Small intestine (tissue), 7 donors: ENCODE results near the gene SEMA6A. TPM values are rescaled to one million over a fixed set of nuclear protein-coding genes. Genes with fewer than 3 reads are reported as not detected.

Experiments
- DNase-seq, 2 donors: peaks; one replicate each; pipeline versions ENCODE4 v3.0.0 to v3.0.0-alpha.2; 2013
- FAIRE-seq: peaks from 2 replicates; lab custom pipeline; 2012; peaks lifted over from hg19 to GRCh38; lab: Jason Lieb, UNC
- H3K27ac ChIP-seq, 3 donors: one replicate each; pipeline ENCODE4 v1.5.1; 2013; ENCODE audit warnings: low read length in 2 of 3, mild to moderate bottlenecking in 2 of 3, control low read depth in 1 of 3, inconsistent platforms in 1 of 3, low read depth in 1 of 3, moderate library complexity in 1 of 3
- H3K27me3 ChIP-seq, 3 donors: one replicate each; pipeline ENCODE4 v1.6.1; 2013; ENCODE audit warnings: low read length in 3 of 3, inconsistent platforms in 1 of 3; ENCODE audit not compliant: control insufficient read depth in 3 of 3, insufficient read depth in 3 of 3
- H3K36me3 ChIP-seq, 3 donors: one replicate each; pipeline ENCODE4 v1.6.1; 2013; ENCODE audit warnings: low read length in 3 of 3, inconsistent platforms in 1 of 3, low read depth in 1 of 3, mild to moderate bottlenecking in 1 of 3, moderate library complexity in 1 of 3; ENCODE audit not compliant: control insufficient read depth in 3 of 3, insufficient read depth in 2 of 3
- H3K4me1 ChIP-seq, 3 donors: one replicate each; pipeline ENCODE4 v1.6.1; 2013; ENCODE audit warnings: low read length in 2 of 3, inconsistent platforms in 1 of 3, low read depth in 1 of 3, mild to moderate bottlenecking in 1 of 3, moderate library complexity in 1 of 3; ENCODE audit not compliant: control insufficient read depth in 3 of 3, insufficient read depth in 2 of 3
- H3K4me3 ChIP-seq, 3 donors: one replicate each; pipeline ENCODE4 v1.5.1; 2013; ENCODE audit warnings: low read length in 3 of 3, control low read depth in 1 of 3, inconsistent platforms in 1 of 3, low read depth in 1 of 3, mild to moderate bottlenecking in 1 of 3, moderate library complexity in 1 of 3
- H3K9me3 ChIP-seq, 2 donors: one replicate each; pipeline ENCODE4 v1.6.1; 2013; ENCODE audit warnings: low read depth in 1 of 2, low read length in 1 of 2; ENCODE audit not compliant: control insufficient read depth in 2 of 2, insufficient read depth in 1 of 2
- WGBS, 3 donors: extraction: QIAGEN DNeasy Blood & Tissue Kit; methylation state at CpG; one replicate each; pipeline ENCODE4 v1.1.7; 2013; 5-methylcytosine and 5-hydroxymethylcytosine counted together
- polyA plus RNA-seq, 4 donors: library from polyadenylated mRNA; stranded (reverse) in 3 of 4; unstranded in 1 of 4; fragments of 200-250 nt in 3 of 4; fragments of 120-200 nt in 1 of 4; gene quantifications; one replicate each; pipeline versions ENCODE4 v1.2.1 to v1.2.3, GENCODE V29; 2013
- donor health status: healthy with polysubstance abuse.
- donor health status: control.
- donor health status: control.
- donor health status: Bipolar disorder and iron deficiency.
- donor health status: healthy.

The SEMA6A gene
- polyA plus RNA-seq, 4 donors = 12.9 to 68.5 (median 13.4) TPM

DNA sequence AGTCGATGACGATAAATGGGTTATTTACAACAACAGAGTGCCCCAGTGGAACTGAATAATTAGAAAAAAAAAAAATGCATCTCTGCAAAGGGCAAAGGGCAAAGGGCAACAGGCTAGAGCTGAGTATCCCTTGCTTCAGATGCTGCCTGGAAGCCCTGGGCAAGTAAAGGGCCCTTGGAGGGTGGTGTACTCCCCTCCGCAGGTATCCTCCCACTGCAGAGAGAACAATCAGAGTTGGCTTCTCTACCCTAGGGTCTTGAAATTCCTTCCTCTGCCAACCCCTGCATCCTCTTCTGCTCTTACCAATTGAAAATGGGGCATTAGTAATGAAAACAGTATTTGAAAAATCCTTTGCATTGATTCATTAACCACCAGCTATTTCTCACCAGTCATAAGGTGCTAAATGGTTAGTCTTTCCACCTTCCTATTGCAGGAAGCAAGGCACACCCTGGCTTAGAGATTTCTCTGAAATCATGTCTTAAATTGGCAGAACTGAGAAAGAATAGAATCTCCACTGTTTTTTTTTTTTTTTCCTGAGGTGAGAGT is 122.6 kb downstream of the SEMA6A start:
- Histone ChIP-seq H3K4me3 (no peak overlapping the region), H3K9me3 (no peaks in the 10 kb centered on the region), H3K27me3 (no peaks in the 10 kb centered on the region), H3K4me1 (peaks cover 0 to 5% (median 2%) of the 10 kb centered on the region in 3 donors), H3K36me3 (peaks cover 3 to 26% (median 19%) of the 10 kb centered on the region in 3 donors), H3K27ac (no peak overlapping the region)
- DNase-seq (no peak), FAIRE-seq (no peak)
- 84 to 88% (median 88%) methylated on average over 3 of the region's 3 CpGs for WGBS, 3 donors

DNA sequence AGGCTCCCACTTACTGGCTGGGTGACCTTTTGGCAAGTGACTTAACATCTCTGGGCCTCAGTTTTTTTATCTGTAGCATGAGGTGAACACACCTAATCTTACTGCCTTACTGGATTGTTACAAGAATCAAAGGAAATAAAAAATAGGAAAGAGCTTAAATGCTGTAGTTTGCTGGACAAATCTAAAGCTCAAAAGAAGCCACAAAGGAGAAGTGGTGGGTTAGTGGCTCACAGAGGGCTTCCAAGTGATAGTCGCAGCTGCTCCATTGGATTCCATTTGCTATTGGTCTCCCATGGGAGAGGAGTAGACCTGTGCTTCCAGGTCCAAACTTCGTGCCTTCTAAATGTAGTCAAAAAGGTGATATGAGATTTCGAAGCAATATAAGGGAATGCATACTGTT is 123.6 kb downstream of the SEMA6A start:
- Histone ChIP-seq H3K9me3 (no peaks in the 10 kb centered on the region), H3K36me3 (peaks cover 5 to 28% (median 27%) of the 10 kb centered on the region in 3 donors), H3K27ac (no peak overlapping the region), H3K27me3 (no peaks in the 10 kb centered on the region), H3K4me1 (peaks cover 0 to 5% (median 2%) of the 10 kb centered on the region in 3 donors), H3K4me3 (no peak overlapping the region)
- no peak for DNase-seq
- no peak for FAIRE-seq
- 92 to 96% (median 96%) methylated on average over 3 of the region's 3 CpGs for WGBS, 3 donors

DNA sequence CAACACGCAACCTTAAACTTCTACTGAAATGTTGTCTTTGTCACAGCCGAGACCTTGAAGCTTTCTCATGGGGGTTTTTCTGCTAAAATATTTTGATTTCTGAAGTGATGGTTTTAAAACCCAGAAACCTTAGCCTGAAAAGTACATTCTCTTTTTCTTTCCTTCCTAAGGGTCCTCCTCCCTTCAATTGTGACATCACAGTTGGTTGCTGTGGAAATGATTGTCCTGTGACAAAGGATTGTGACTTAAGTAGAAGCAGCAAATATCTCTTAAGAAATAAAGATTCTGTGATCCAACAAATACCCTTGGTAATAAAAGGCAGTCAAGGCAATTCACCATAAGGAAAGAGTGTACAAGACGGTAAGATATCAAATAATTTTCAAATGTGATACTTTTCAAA is 125.2 kb downstream of the SEMA6A start:
- WGBS, 3 donors = 82 to 96% (median 92%) methylated on average over 3 of the region's 3 CpGs
- H3K27ac ChIP-seq = no peak overlapping the region
- DNase-seq (no peak), FAIRE-seq (no peak)
- H3K4me1 ChIP-seq = peaks cover 0 to 2% (median under 1%) of the 10 kb centered on the region in 3 donors
- peaks cover 9 to 34% (median 27%) of the 10 kb centered on the region in 3 donors for H3K36me3 ChIP-seq
- no peak overlapping the region for H3K4me3 ChIP-seq
- H3K27me3 ChIP-seq = no peaks in the 10 kb centered on the region
- no peaks in the 10 kb centered on the region for H3K9me3 ChIP-seq

DNA sequence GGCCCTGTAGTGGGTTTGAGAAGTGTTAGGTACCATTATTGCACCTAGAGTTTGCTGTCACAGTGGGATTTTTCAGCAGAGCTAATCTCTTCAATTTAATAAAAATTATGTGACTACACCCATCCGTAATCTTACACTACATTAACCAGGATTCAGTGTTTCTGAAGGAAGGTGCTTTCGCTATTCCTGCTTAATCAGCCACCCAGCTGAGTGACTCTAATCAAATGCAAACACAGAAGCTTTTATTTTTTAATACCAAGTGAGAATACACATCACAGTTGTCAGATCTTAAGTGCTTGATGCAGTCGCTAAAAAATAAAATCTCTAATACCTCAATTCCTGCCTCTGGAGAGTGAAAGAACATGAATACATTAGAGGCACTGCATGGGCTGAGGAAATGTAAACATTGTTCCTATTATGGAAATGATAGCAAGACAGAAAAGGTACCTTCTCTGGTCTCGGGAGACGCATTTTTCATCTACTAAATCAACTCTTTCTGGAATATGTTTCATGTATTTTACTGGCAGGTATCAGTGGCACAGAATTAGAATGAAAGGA is 125.7 kb downstream of the SEMA6A start:
- peaks cover 0 to 2% (median 0%) of the 10 kb centered on the region in 3 donors for H3K4me1 ChIP-seq
- H3K4me3 ChIP-seq = no peak overlapping the region
- H3K27me3 ChIP-seq = no peaks in the 10 kb centered on the region
- H3K36me3 ChIP-seq = peaks cover 9 to 34% (median 27%) of the 10 kb centered on the region in 3 donors
- FAIRE-seq (no peak), DNase-seq (no peak)
- H3K9me3 ChIP-seq = no peaks in the 10 kb centered on the region
- H3K27ac ChIP-seq = no peak overlapping the region
- 75 to 87% (median 87%) methylated on average over 5 of the region's 5 CpGs for WGBS, 3 donors

DNA sequence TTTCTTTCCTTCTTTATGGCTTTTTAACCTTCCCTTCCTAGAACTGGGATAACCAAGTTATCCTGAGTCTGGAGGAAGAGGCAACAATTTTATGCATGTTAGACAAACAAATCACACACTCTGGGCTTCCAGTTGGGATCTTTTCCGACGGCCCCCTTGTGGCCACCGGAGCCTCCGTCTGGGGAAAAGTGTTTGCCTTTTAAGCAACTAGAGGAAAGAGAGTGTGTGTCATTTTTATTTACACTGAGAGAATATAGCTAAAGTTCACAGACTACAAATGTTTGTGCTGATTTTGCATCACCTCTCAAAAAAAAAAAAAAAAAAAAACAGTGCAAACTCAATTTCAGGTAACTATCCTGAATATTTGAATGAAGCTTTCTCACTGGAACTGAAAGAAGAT is 126.2 kb downstream of the SEMA6A start:
- FAIRE-seq (no peak), DNase-seq (no peak)
- H3K4me3 ChIP-seq = no peak overlapping the region
- no peaks in the 10 kb centered on the region for H3K9me3 ChIP-seq
- no peaks in the 10 kb centered on the region for H3K27me3 ChIP-seq
- H3K4me1 ChIP-seq = peaks cover 0 to 2% (median 0%) of the 10 kb centered on the region in 3 donors
- WGBS, 3 donors = 76 to 92% (median 87%) methylated on average over 4 of the region's 4 CpGs
- peaks cover 9 to 37% (median 27%) of the 10 kb centered on the region in 3 donors for H3K36me3 ChIP-seq
- H3K27ac ChIP-seq = no peak overlapping the region

DNA sequence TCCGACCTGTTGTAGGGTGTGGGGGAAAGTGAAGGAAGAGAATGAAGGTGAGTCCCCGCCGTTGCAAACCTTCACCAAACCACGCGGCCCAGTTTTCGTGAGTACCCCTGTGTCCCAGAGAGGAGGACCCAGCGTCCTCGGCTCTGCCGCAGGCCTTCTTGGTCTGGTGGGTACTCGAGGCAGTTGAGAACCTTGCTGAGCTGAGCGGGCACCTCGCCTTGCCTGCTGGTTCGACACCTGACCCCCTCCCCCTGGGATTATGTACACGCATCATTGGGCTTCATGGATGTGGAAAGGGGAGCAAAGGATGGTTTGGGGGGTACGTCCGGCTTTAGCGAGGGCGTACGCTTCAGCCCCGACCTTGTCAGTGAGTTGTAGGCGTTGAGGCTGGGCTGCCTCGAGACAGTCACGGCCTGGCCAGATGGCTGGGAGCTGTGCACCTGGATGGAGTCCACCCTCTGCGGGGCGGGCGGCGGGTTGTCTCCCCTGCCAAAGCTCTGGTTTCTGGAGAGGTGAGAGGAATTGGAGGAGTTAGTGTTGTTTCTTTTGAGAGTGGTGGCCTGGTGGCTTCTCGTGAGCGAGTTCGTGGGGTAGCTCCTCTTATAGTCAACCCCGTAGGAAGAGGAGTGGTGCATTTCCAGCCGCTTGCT is 128.1 kb downstream of the SEMA6A start:
- WGBS, 3 donors = 95 to 97% (median 96%) methylated on average over 29 to 32 of the region's 32 CpGs
- no peak overlapping the region for H3K27ac ChIP-seq
- no peaks in the 10 kb centered on the region for H3K27me3 ChIP-seq
- DNase-seq (no peak), FAIRE-seq (no peak)
- no peaks in the 10 kb centered on the region for H3K9me3 ChIP-seq
- H3K4me1 ChIP-seq = no peaks in the 10 kb centered on the region
- H3K36me3 ChIP-seq = peaks cover 9 to 34% (median 23%) of the 10 kb centered on the region in 3 donors
- H3K4me3 ChIP-seq = no peak overlapping the region

DNA sequence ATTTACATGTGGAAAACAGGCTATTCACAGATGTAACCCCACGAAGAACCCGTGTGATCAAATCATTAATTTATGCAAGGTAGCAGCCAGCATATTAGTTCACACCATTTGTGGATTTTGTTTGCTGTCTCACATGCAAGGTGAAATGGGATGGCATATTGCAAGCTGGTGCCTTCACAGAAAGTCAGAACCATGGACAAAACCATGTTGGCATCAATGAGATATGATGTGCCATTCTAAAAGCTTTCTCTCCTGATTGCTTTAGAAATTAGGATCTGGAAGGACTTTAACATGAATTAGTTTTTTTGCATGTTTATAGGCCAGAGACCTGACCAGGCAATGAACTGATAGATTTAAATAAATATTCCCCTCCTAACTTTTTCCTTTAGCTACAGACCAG is 129.3 kb downstream of the SEMA6A start:
- Histone ChIP-seq H3K36me3 (peaks cover 9 to 32% (median 17%) of the 10 kb centered on the region in 3 donors), H3K4me3 (no peak overlapping the region), H3K27me3 (no peaks in the 10 kb centered on the region), H3K27ac (no peak overlapping the region), H3K9me3 (no peaks in the 10 kb centered on the region), H3K4me1 (no peaks in the 10 kb centered on the region)
- 95 to 98% (median 97%) methylated on average over 2 of the region's 2 CpGs for WGBS, 3 donors
- FAIRE-seq (no peak), DNase-seq (no peak)

DNA sequence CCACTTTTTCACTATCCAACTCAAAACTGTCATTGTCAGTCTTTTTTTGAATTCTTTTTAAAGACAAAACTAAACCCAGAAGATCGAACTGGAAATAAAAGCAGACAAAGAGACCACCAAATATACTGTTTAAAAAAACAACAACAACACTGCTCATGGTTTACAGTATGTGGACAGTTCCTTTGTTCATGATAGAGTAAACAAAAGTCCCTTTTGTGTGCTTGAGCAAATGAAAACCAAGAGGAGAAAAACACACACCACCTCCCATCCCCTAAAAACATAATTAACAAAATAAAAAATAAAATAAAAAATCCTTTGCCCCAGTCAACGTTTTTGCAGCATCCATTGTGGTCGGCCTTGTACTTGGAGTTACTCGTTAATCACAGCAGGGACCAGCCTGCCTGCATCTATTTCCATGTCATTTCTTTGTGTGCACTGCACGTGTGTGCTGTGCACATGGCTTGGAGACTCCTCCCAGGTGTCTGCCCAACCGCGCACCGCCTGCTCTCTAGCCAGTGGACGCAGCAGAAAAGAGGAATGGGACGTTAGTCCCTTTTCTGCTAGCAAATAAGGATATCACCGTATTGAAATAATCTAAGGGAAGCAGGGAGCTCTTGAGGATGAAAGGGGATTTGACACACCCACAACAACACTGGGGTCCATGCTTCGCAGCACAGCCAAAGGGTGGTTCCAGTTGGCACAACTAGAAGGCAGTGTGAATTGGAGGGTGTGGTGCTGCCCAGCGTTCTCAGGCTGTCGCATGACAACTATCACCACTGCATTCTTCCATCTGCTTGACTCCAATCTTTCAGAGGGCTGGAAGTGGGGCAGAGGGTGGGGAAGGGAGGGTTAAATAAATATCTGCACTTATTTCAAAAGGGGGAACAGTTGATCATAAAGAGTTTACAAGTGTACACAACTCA is 130.0 kb downstream of the SEMA6A start:
- Histone ChIP-seq H3K27ac (no peak overlapping the region), H3K4me3 (no peak overlapping the region), H3K9me3 (no peaks in the 10 kb centered on the region), H3K4me1 (peaks cover 0 to 2% (median 0%) of the 10 kb centered on the region in 3 donors), H3K36me3 (peaks cover 9 to 32% (median 17%) of the 10 kb centered on the region in 3 donors), H3K27me3 (no peaks in the 10 kb centered on the region)
- WGBS, 3 donors = 82 to 87% (median 86%) methylated on average over 14 of the region's 14 CpGs
- FAIRE-seq = no peak
- no peak for DNase-seq
